Measurements from ENCODE around the gene HMGXB4. TPM values are rescaled to one million over a fixed set of nuclear protein-coding genes. Genes with fewer than 3 reads are reported as not detected.

HMGXB4 gene
- total and polyA plus RNA-seq, 8 donors: 4.8 to 31.0 (median 13.4) TPM

GRCh38 chr22:35253946-35254345, 3.3 kb upstream of the HMGXB4 start:
- TF ChIP-seq POLR2A (IDR thresholded peaks at IDR 0.05) (no peak), POLR2AphosphoS5 (IDR thresholded peaks at IDR 0.05) (no peak), EP300 (IDR thresholded peaks at IDR 0.05) (no peak), CTCF (IDR thresholded peaks at IDR 0.05) (no peak)
- WGBS, 5 donors: 77 to 91% (median 81%) methylated on average over 2 of the region's 2 CpGs
- no peak for DNase-seq
- Histone ChIP-seq H3K27me3 (no peaks in the 10 kb centered on the region), H3K4me1 (peaks cover 10 to 17% (median 15%) of the 10 kb centered on the region in 4 donors), H3K4me3 (no peak overlapping the region), H3K9me3 (no peaks in the 10 kb centered on the region), H3K27ac (no peak overlapping the region), H3K36me3 (no peaks in the 10 kb centered on the region)
- intact Hi-C loops (cut with DNase I; ENCODE audit: low total_unique reads): no loop called here

- no peak for DNase-seq
- TF ChIP-seq EP300 (IDR thresholded peaks at IDR 0.05) (no peak), CTCF (IDR thresholded peaks at IDR 0.05) (no peak), POLR2A (IDR thresholded peaks at IDR 0.05) (no peak), POLR2AphosphoS5 (IDR thresholded peaks at IDR 0.05) (no peak)
- Histone ChIP-seq H3K36me3 (peaks cover 0 to 1% (median under 1%) of the 10 kb centered on the region in 4 donors), H3K9me3 (no peaks in the 10 kb centered on the region), H3K27ac (peak overlapping the region in 4 of 5 donors; percentile 91 to 99 (median 96)), H3K27me3 (no peaks in the 10 kb centered on the region), H3K4me1 (peaks cover 10 to 30% (median 22%) of the 10 kb centered on the region in 4 donors), H3K4me3 (peak overlapping the region; percentile 73 to 93 (median 86))
- intact Hi-C loops (cut with DNase I; ENCODE audit: low total_unique reads): no loop called here
- 0 to 4% (median 2%) methylated on average over 3 of the region's 3 CpGs for WGBS, 5 donors
Measured at GRCh38 chr22:35257002-35257320, 332 bp upstream of the HMGXB4 start.

GRCh38 chr22:35258191-35258988, 1.1 kb downstream of the HMGXB4 start:
- Histone ChIP-seq H3K36me3 (peaks cover 9 to 15% (median 14%) of the 10 kb centered on the region in 4 donors), H3K27me3 (no peaks in the 10 kb centered on the region), H3K9me3 (no peaks in the 10 kb centered on the region), H3K4me1 (peaks cover 10 to 30% (median 22%) of the 10 kb centered on the region in 4 donors), H3K4me3 (peak overlapping the region; percentile 73 to 93 (median 86)), H3K27ac (peak overlapping the region; percentile 91 to 99 (median 95))
- WGBS, 5 donors: 24 to 32% (median 28%) methylated on average over 23 of the region's 23 CpGs
- TF ChIP-seq CTCF (IDR thresholded peaks at IDR 0.05): no peak
- no peak for TF ChIP-seq EP300 (IDR thresholded peaks at IDR 0.05)
- no peak for TF ChIP-seq POLR2AphosphoS5 (IDR thresholded peaks at IDR 0.05)
- no peak for TF ChIP-seq POLR2A (IDR thresholded peaks at IDR 0.05)
- intact Hi-C loops (cut with DNase I; ENCODE audit: low total_unique reads): no loop called here
- peak in 1 of 2 donors; percentile 49 for DNase-seq

- TF ChIP-seq POLR2A (IDR thresholded peaks at IDR 0.05): no peak
- no peak for TF ChIP-seq EP300 (IDR thresholded peaks at IDR 0.05)
- TF ChIP-seq POLR2AphosphoS5 (IDR thresholded peaks at IDR 0.05): no peak
- no peak for TF ChIP-seq CTCF (IDR thresholded peaks at IDR 0.05)
- Histone ChIP-seq H3K4me3 (no peak overlapping the region), H3K9me3 (no peaks in the 10 kb centered on the region), H3K36me3 (peaks cover 43 to 80% (median 79%) of the 10 kb centered on the region in 4 donors), H3K27me3 (no peaks in the 10 kb centered on the region), H3K27ac (no peak overlapping the region), H3K4me1 (peaks cover 4 to 27% (median 14%) of the 10 kb centered on the region in 4 donors)
- WGBS, 5 donors: 93 to 99% (median 97%) methylated on average over 7 of the region's 7 CpGs
- DNase-seq: no peak
- intact Hi-C loops (cut with DNase I; ENCODE audit: low total_unique reads): no loop called here
Measured at GRCh38 chr22:35264986-35265385, 7.7 kb downstream of the HMGXB4 start.
